Smooth muscle cell (in vitro differentiated cells): ENCODE measurements around the gene KLF3. TPM values are rescaled to one million over a fixed set of nuclear protein-coding genes. Genes with fewer than 3 reads are reported as not detected.

Experiments
- DNase-seq: peaks from one replicate; lab custom pipeline; 2025; ENCODE audit not compliant: unreplicated experiment; lab: John Stamatoyannopoulos, UW
- H2AFZ ChIP-seq: fragments of 200-600 bp; sonication (generic); 2 replicates; pipeline ENCODE4 v1.6.0; 2016; ENCODE audit warnings: antibody characterized with exemption, low read depth, mild to moderate bottlenecking
- H3F3A ChIP-seq: fragments of 200-600 bp; sonication (generic); 2 replicates; pipeline ENCODE4 v1.6.0; 2017; ENCODE audit warnings: antibody characterized with exemption, low read depth
- H3K27ac ChIP-seq: fragments of 200-600 bp; sonication (generic); 2 replicates; pipeline ENCODE4 v1.5.1; 2016; ENCODE audit warnings: low read depth, mild to moderate bottlenecking
- H3K27me3 ChIP-seq: fragments of 200-600 bp; sonication (generic); 2 replicates; pipeline ENCODE4 v1.6.1; 2016; ENCODE audit warnings: low read depth, mild to moderate bottlenecking
- H3K36me3 ChIP-seq: fragments of 200-600 bp; sonication (generic); 2 replicates; pipeline ENCODE4 v1.5.1; 2016; ENCODE audit warnings: low read depth
- H3K4me1 ChIP-seq: fragments of 200-600 bp; sonication (generic); 2 replicates; pipeline ENCODE4 v1.5.1; 2016; ENCODE audit warnings: low read depth
- H3K4me2 ChIP-seq: fragments of 200-600 bp; sonication (generic); 2 replicates; pipeline ENCODE4 v1.6.0; 2016; ENCODE audit warnings: mild to moderate bottlenecking
- H3K4me3 ChIP-seq: fragments of 200-600 bp; sonication (generic); 2 replicates; pipeline ENCODE4 v1.5.1; 2016; ENCODE audit warnings: mild to moderate bottlenecking
- H3K79me2 ChIP-seq: fragments of 200-600 bp; sonication (generic); 2 replicates; pipeline ENCODE4 v1.6.0; 2016; ENCODE audit warnings: low read depth, mild to moderate bottlenecking
- H3K9ac ChIP-seq: fragments of 200-600 bp; sonication (generic); 2 replicates; pipeline ENCODE4 v1.6.0; 2016; ENCODE audit warnings: low read depth
- H3K9me3 ChIP-seq: fragments of 200-600 bp; sonication (generic); replicated peaks from 2 replicates; pipeline ENCODE4 v1.5.1; 2016; ENCODE audit warnings: low read depth
- H4K20me1 ChIP-seq: fragments of 200-600 bp; sonication (generic); 2 replicates; pipeline ENCODE4 v1.6.0; 2016; ENCODE audit warnings: low read depth
- WGBS: methylation state at CpG from one replicate; pipeline ENCODE4 v1.1.7; 2016; ENCODE audit warnings: low lambda C conversion rate; 5-methylcytosine and 5-hydroxymethylcytosine counted together
- polyA plus RNA-seq: library from polyadenylated mRNA; unstranded; fragments of >200 nt; fragmentation: Nextera tagmentation; extraction: Ambion mirVana; gene quantifications from 2 replicates; pipeline ENCODE4 v1.2.1, GENCODE V29; 2016
- total RNA-seq: library from RNA; depleted of rRNA; stranded (reverse); fragments of >200 nt; gene quantifications from 2 replicates; pipeline ENCODE4 v1.2.3, GENCODE V29; 2014
- TF ChIP-seq, protein P1 (sequence below): fragments of 200-600 bp; sonication (generic); IDR thresholded peaks from 2 replicates; pipeline ENCODE4 v1.5.1; 2017; ENCODE audit warnings: borderline replicate concordance, mild to moderate bottlenecking, antibody characterized with exemption; ENCODE audit not compliant: insufficient read depth, poor library complexity, severe bottlenecking

Gene KLF3
- total and polyA plus RNA-seq, 2 experiments from 2014 or later: 26.0 to 37.5 TPM

DNA sequence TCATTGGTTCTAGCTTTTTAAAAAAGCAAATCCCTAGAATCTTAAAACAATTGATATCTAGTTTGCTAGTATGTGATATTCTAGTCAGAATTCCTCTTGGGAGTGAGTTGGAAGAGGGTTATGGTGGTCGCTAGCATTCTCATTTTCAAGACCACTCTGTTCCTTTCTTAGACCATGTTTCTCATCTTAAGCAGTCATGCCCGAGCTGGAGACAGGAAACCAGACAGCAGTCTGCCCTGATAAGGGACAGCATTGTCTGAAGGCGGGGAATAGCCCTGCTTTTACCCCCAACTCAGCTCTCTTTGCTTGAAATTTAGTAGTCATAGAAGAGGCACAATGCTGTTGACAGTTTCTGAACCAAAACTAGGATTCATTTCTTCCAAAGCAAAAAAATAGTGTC lies 5.2 kb downstream of the KLF3 start:
- H3K4me3 ChIP-seq: peak overlapping the region; percentile 98
- DNase-seq: no peak

DNA sequence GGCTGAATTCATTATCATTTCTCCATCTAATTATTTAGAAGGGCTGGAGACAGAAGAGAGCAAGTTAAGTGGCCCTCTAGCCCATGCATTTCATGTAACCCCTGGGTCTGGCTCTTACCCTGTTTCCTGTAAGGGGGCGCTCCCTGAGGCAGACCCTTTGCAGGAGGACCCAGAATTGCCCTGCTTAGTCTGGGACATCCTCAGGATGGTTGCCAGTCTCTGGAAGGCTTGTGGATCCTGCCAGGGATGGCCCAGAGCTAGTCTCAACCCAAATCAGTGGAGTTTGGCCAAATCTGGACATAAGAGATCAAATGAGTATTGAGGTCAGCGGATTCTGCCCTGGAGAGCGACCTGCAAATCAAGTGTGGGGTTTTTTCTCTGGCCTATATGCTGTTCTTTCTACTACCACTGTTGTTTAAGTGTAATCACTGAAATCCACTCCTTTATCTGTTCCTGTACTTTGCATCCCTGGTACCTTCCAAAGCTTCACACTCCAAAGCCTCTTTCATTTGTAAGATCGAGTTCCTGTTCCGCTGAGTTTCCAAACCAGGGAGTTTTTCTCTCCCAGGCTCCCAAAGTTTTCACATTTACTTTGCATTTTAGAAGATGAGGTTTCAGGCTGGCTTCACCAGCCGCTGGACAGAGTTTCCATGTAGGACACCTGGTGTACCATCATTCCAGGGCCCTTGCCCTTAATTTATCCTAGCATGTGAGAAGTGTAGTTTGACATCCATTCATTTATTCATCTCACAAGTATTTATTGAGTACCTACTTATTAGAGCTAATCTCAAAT lies 6.3 kb downstream of the KLF3 start:
- TF ChIP-seq, protein P1, sequence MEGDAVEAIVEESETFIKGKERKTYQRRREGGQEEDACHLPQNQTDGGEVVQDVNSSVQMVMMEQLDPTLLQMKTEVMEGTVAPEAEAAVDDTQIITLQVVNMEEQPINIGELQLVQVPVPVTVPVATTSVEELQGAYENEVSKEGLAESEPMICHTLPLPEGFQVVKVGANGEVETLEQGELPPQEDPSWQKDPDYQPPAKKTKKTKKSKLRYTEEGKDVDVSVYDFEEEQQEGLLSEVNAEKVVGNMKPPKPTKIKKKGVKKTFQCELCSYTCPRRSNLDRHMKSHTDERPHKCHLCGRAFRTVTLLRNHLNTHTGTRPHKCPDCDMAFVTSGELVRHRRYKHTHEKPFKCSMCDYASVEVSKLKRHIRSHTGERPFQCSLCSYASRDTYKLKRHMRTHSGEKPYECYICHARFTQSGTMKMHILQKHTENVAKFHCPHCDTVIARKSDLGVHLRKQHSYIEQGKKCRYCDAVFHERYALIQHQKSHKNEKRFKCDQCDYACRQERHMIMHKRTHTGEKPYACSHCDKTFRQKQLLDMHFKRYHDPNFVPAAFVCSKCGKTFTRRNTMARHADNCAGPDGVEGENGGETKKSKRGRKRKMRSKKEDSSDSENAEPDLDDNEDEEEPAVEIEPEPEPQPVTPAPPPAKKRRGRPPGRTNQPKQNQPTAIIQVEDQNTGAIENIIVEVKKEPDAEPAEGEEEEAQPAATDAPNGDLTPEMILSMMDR: no peak
- Histone ChIP-seq H3K9ac (no peak overlapping the region), H2AFZ (no peak overlapping the region), H3F3A (peaks cover 36% of the 10 kb centered on the region), H3K4me1 (peaks cover 89% of the 10 kb centered on the region), H3K27ac (peak overlapping the region; percentile 99), H3K27me3 (no peaks in the 10 kb centered on the region), H4K20me1 (peaks cover 52% of the 10 kb centered on the region), H3K9me3 (no peaks in the 10 kb centered on the region), H3K4me3 (no peak overlapping the region), H3K36me3 (no peaks in the 10 kb centered on the region), H3K79me2 (peaks cover 83% of the 10 kb centered on the region), H3K4me2 (no peak overlapping the region)
- DNase-seq: no peak
- 90% methylated on average over 6 of the region's 6 CpGs for WGBS

More for the DNA sequence above, 5.2 kb downstream of the KLF3 start:
- Histone ChIP-seq H3K27me3 (no peaks in the 10 kb centered on the region), H4K20me1 (peaks cover 41% of the 10 kb centered on the region), H2AFZ (no peak overlapping the region), H3K4me1 (peaks cover 79% of the 10 kb centered on the region), H3K9ac (peak overlapping the region; percentile 95), H3K4me2 (peak overlapping the region; percentile 88), H3F3A (peaks cover 33% of the 10 kb centered on the region), H3K27ac (peak overlapping the region; percentile 99), H3K79me2 (peaks cover 90% of the 10 kb centered on the region), H3K9me3 (no peaks in the 10 kb centered on the region), H3K36me3 (no peaks in the 10 kb centered on the region)
- TF ChIP-seq, protein P1: no peak
- WGBS: 15% methylated on average over 3 of the region's 3 CpGs

GRCh38 chr4:38670939-38671591 lies 7.1 kb downstream of the KLF3 start:
- no peak for DNase-seq
- Histone ChIP-seq H3F3A (peaks cover 34% of the 10 kb centered on the region), H4K20me1 (peaks cover 59% of the 10 kb centered on the region), H3K4me3 (no peak overlapping the region), H3K4me1 (peaks cover 82% of the 10 kb centered on the region), H3K27me3 (no peaks in the 10 kb centered on the region), H2AFZ (no peak overlapping the region), H3K4me2 (peak overlapping the region; percentile 64), H3K36me3 (no peaks in the 10 kb centered on the region), H3K9me3 (no peaks in the 10 kb centered on the region), H3K9ac (no peak overlapping the region), H3K27ac (peak overlapping the region; percentile 99), H3K79me2 (peaks cover 80% of the 10 kb centered on the region)
- TF ChIP-seq, protein P1: no peak
- 80% methylated on average over 10 of the region's 10 CpGs for WGBS
